Measurements from ENCODE around the gene FOXC2.

FOXC2 gene

GRCh38 chr16:86593913-86594620, 27.4 kb downstream of the FOXC2 start:
- DNase-seq: no peak

DNA sequence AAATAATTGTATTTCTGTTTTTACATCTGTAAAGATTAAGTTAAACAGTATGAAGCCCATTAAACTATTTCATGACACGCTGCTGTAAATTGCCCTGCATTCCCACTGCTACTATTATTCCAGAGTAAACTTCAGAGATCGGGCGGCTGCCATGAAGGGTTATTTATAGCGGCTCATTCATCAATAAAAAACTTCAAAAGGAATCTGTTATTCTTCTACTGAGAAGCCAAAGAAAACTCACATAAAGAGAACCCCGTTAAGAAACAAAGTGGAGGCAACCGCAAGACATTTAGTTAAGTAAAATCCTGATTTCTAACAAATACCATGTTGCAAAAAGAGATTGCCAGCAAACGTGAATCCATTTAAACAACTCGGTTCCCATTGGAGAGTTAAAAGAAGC, 28.1 kb downstream of the FOXC2 start:
- DNase-seq: no peak

GRCh38 chr16:86595983-86596605, 29.5 kb downstream of the FOXC2 start:
- DNase-seq: no peak

GRCh38 chr16:86597126-86597879, 30.7 kb downstream of the FOXC2 start:
- DNase-seq: no peak

- no peak for DNase-seq
These were observed 31.4 kb downstream of the FOXC2 start for GRCh38 chr16:86597880-86598606.

DNA sequence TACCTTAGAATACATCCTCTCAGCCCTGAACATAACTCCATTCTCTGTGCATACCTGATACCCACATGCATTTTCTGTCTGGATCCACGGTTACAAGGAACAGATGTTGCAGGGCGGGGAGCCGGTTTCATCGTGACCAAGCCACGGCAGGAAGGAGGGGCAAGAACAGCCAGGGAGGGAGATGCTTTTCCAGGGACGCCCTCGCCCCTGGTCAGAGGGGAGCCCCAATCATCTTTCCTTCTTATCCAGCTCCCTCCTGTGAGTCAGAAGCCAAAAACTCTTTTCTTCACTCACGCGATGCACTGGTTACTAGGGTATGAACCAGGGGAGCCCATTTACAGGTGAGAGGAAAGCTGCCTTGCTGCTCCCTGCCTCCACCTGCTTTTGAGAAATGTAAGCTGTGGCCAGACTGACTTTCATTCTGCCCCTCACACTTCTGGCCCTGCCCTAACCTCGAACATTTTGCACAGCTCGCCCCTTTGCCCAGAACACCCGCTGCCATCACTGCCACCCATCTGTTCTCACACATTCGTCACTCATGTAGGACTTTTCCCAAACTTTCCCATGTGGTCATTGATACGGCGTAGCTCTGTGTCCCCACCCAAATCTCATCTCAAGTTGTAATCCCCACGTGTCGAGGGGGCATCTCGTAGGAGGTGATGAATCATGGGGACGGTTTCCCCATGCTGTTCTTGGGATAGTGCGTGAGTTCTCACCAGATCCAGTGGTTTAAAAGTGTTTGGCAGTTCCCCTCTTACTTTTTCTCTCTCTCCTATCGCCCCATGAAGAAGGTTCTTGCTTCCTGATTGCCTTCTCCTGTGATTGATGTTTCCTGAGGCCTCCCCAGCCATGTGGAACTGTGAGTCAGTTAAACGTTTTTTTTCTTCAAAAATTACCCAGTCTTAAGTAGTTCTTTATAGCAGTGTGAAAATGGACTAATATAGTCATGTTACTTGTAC, 32.3 kb downstream of the FOXC2 start:
- no peak for DNase-seq

DNA sequence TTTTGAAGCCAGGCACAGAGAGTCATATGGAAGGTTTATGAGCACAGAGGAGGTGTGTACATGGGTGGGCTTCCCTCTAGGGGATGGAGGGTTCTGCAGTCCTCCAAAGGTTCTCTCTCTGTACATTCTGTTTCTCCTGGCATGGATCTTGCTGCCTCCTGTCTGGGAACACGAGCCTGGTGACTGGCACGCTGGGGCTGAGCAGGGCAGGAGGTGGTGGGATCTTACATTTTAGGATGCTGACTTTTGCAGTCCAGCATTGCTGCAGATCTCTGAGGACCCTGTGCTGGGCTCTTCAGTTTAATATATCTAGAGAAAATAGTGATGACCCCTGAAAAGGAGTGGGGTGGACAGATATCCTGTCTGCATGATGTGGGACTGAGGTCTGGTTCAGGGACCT, 34.7 kb downstream of the FOXC2 start:
- no peak for DNase-seq

GRCh38 chr16:86602521-86602920, 35.9 kb downstream of the FOXC2 start:
- DNase-seq: no peak

- no peak for DNase-seq
These were observed 38.0 kb downstream of the FOXC2 start for GRCh38 chr16:86604436-86605193.

- no peak for DNase-seq
These were observed 39.3 kb downstream of the FOXC2 start for GRCh38 chr16:86605950-86606349.

DNA sequence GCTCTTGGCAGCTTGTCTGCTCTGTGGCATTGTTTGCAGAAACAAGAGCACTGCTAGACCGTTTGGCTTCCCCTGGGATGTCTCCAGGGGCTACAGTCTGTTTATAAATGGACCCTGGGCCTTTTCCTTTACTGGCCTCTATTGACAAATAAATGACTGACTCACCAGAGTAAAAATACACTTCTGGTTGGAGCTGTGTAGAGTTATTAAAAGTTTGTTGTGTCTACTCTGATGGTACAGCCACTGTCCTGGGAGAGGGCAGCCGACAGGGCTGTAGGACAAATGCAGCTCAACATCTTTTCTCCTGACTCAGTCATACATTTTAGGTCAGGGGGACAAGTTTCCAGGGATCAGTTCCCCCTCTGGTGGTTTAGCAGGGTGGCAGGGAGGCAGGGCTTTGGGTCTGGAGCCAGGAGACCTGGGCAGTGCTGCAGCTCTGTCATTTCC, 41.7 kb downstream of the FOXC2 start:
- DNase-seq: no peak

- no peak for DNase-seq
These were observed 42.5 kb downstream of the FOXC2 start for GRCh38 chr16:86609115-86609514.

DNA sequence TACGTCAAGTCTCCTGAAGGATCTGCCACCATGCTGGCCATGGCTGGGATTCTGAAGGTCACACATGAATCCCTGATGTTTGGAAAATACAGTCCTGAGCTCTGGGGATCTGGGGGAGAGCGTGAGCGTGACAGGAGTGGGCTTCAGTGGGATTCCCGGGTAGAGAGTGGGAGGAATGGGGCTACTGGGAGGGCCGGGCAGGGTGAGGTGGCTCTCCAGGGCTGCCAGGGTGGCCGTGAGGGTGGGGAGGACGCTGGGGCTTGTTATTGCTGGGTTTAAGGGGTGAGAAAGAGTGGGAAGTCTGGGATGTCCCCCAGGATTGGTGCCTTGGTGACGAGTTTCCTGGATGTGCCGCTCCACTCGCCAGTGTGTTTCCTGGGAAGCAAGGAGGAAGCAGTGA, 43.0 kb downstream of the FOXC2 start:
- DNase-seq: no peak

- no peak for DNase-seq
These were observed 44.3 kb downstream of the FOXC2 start for GRCh38 chr16:86610779-86611524.

GRCh38 chr16:86611525-86611855, 44.9 kb downstream of the FOXC2 start:
- DNase-seq: no peak

DNA sequence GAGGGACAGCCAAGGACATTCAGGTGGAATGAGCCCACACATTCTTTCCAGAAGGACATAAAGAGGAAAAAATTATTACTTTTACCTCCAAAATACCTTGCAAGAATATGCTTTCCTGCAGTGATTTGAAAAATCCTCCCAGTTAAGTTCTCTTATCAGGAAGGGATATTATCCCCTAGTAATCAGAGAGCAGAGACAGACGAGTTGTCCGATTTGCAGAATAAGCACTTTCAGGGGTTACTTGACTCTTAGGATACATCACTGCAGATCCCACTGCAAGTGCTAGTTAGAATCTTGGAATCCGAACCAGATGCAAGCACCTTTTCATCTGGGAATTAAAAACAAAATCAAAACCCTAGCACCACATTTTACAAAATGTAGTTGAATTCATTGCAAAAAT, 45.3 kb downstream of the FOXC2 start:
- DNase-seq: no peak

- DNase-seq: no peak
These were observed 48.1 kb downstream of the FOXC2 start for GRCh38 chr16:86614699-86615098.

- no peak for DNase-seq
These were observed 50.3 kb downstream of the FOXC2 start for GRCh38 chr16:86616906-86617305.

GRCh38 chr16:86618431-86619238, 52.0 kb downstream of the FOXC2 start:
- DNase-seq: no peak
